ENCODE measurements around the gene RPE.

DNA sequence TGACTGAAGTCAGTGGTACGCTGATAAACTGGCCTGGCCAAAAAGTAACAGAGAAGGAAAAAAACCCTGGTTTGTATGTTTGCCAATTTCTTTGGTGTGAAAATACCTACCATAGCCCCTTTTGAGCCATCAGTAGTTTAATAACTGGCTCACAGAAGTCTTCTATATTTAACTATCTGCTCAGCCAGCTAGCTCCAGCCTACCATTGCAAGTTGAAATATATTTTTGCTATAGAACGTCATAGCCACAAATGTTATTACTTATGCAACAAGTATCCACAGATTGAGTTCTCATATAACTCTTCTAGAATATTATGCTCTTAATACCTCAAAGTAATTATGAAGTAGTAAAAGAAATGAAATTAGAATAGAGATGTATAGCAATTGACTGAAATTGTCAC lies 25.2 kb downstream of the RPE start:
- TF ChIP-seq EZH2 (IDR thresholded peaks at IDR 0.05; ENCODE audit: borderline replicate concordance, insufficient read depth, low read length, poor library complexity, severe bottlenecking) (no peak), EP300 (conservative IDR thresholded peaks at IDR 0.05; ENCODE audit: poor library complexity, severe bottlenecking) (no peak), MXI1 (conservative IDR thresholded peaks at IDR 0.05; ENCODE audit: poor library complexity, severe bottlenecking) (no peak), POLR2AphosphoS5 (IDR thresholded peaks at IDR 0.05) (no peak)
- TF ChIP-seq, protein P1, sequence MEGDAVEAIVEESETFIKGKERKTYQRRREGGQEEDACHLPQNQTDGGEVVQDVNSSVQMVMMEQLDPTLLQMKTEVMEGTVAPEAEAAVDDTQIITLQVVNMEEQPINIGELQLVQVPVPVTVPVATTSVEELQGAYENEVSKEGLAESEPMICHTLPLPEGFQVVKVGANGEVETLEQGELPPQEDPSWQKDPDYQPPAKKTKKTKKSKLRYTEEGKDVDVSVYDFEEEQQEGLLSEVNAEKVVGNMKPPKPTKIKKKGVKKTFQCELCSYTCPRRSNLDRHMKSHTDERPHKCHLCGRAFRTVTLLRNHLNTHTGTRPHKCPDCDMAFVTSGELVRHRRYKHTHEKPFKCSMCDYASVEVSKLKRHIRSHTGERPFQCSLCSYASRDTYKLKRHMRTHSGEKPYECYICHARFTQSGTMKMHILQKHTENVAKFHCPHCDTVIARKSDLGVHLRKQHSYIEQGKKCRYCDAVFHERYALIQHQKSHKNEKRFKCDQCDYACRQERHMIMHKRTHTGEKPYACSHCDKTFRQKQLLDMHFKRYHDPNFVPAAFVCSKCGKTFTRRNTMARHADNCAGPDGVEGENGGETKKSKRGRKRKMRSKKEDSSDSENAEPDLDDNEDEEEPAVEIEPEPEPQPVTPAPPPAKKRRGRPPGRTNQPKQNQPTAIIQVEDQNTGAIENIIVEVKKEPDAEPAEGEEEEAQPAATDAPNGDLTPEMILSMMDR (IDR thresholded peaks at IDR 0.05; ENCODE audit: poor library complexity, severe bottlenecking), result no peak
